Measurements from ENCODE around the gene B9D1. TPM values are rescaled to one million over a fixed set of nuclear protein-coding genes. Genes with fewer than 3 reads are reported as not detected.

Gene B9D1
- total RNA-seq, 3 donors from 2014 or later (not counting 1 experiment from before 2014, with no cell fraction given), result 3.1 to 7.5 (median 3.7) TPM

- peaks cover 48% of the 10 kb centered on the region for H3K36me3 ChIP-seq (ENCODE audit: control insufficient read depth, insufficient read depth, low read length)
- H3K4me3 ChIP-seq (ENCODE audit: low read length), result no peak overlapping the region
- no peak for ATAC-seq
- WGBS (ENCODE audit: insufficient coverage), result 98% methylated on average over 12 of the region's 13 CpGs
- no peak for DNase-seq
- no peaks in the 10 kb centered on the region for H3K27me3 ChIP-seq (ENCODE audit: control insufficient read depth, insufficient read depth, low read length)
- intact Hi-C loops (cut with micrococcal nuclease), result no loop called here
- Mint-ChIP-seq H3K4me3 (no peak overlapping the region), H3K36me3 (no peaks in the 10 kb centered on the region), H3K27ac (no peak overlapping the region), H3K4me1 (peaks cover 16 to 50% of the 10 kb centered on the region in 2 donors), H3K27me3 (ENCODE audit: low read depth in 2 of 2) (peaks cover 0 to under 1% of the 10 kb centered on the region in 2 donors), H3K9me3 (no peaks in the 10 kb centered on the region)
- no peak overlapping the region for H3K27ac ChIP-seq (ENCODE audit: low read length)
- TF ChIP-seq CTCF (IDR thresholded peaks at IDR 0.05), result no peak
- H3K9me3 ChIP-seq (ENCODE audit: control insufficient read depth, insufficient read depth, low read length), result no peaks in the 10 kb centered on the region
- H3K4me1 ChIP-seq (ENCODE audit: control insufficient read depth, insufficient read depth, low read length), result peaks cover 23% of the 10 kb centered on the region
These were observed 20.3 kb upstream of the B9D1 start for GRCh38 chr17:19382531-19383444.

GRCh38 chr17:19381741-19382444, 19.4 kb upstream of the B9D1 start:
- Mint-ChIP-seq H3K27ac (no peak overlapping the region), H3K4me3 (no peak overlapping the region), H3K27me3 (ENCODE audit: low read depth in 2 of 2) (no peaks in the 10 kb centered on the region), H3K9me3 (no peaks in the 10 kb centered on the region), H3K36me3 (no peaks in the 10 kb centered on the region), H3K4me1 (peaks cover 24 to 51% of the 10 kb centered on the region in 2 donors)
- DNase-seq (no peak), ATAC-seq (no peak)
- Histone ChIP-seq H3K27me3 (ENCODE audit: control insufficient read depth, insufficient read depth, low read length) (no peaks in the 10 kb centered on the region), H3K9me3 (ENCODE audit: control insufficient read depth, insufficient read depth, low read length) (no peaks in the 10 kb centered on the region), H3K27ac (ENCODE audit: low read length) (no peak overlapping the region), H3K36me3 (ENCODE audit: control insufficient read depth, insufficient read depth, low read length) (peaks cover 48% of the 10 kb centered on the region), H3K4me1 (ENCODE audit: control insufficient read depth, insufficient read depth, low read length) (peaks cover 25% of the 10 kb centered on the region), H3K4me3 (ENCODE audit: low read length) (no peak overlapping the region)
- intact Hi-C loops (cut with micrococcal nuclease), result no loop called here
- TF ChIP-seq CTCF (IDR thresholded peaks at IDR 0.05), result no peak
- WGBS (ENCODE audit: insufficient coverage), result 95% methylated on average over 31 of the region's 31 CpGs

- peaks cover 48% of the 10 kb centered on the region for H3K36me3 ChIP-seq (ENCODE audit: control insufficient read depth, insufficient read depth, low read length)
- no peak overlapping the region for H3K4me3 ChIP-seq (ENCODE audit: low read length)
- ATAC-seq (no peak), DNase-seq (no peak)
- Mint-ChIP-seq H3K4me1 (peaks cover 26 to 50% of the 10 kb centered on the region in 2 donors), H3K36me3 (no peaks in the 10 kb centered on the region), H3K27me3 (ENCODE audit: low read depth in 2 of 2) (no peaks in the 10 kb centered on the region), H3K9me3 (no peaks in the 10 kb centered on the region), H3K27ac (no peak overlapping the region), H3K4me3 (no peak overlapping the region)
- intact Hi-C loops (cut with micrococcal nuclease), result no loop called here
- TF ChIP-seq CTCF (IDR thresholded peaks at IDR 0.05), result no peak
- H3K9me3 ChIP-seq (ENCODE audit: control insufficient read depth, insufficient read depth, low read length), result no peaks in the 10 kb centered on the region
- whole genome bisulfite sequencing (ENCODE audit: insufficient coverage), result 97% methylated on average over 7 of the region's 7 CpGs
- H3K27me3 ChIP-seq (ENCODE audit: control insufficient read depth, insufficient read depth, low read length), result no peaks in the 10 kb centered on the region
- H3K27ac ChIP-seq (ENCODE audit: low read length), result no peak overlapping the region
- peaks cover 24% of the 10 kb centered on the region for H3K4me1 ChIP-seq (ENCODE audit: control insufficient read depth, insufficient read depth, low read length)
These were observed 18.8 kb upstream of the B9D1 start for GRCh38 chr17:19381361-19381740.

Data from natural killer cell (primary cell).